IgD-negative memory B cell (primary cell): Measurements from ENCODE around the gene HACD3. TPM values are rescaled to one million over a fixed set of nuclear protein-coding genes. Genes with fewer than 3 reads are reported as not detected.
A peak's percentile ranks its signal among the peaks of the same experiment; 100 is the strongest.

Experiments
- H3K27ac Mint-ChIP-seq, 3 donors: one replicate each; pipeline ENCODE4 v1.8.0; 2020 to 2022; ENCODE audit warnings: mild to moderate bottlenecking in 3 of 3, mixed read lengths in 3 of 3, moderate library complexity in 1 of 3
- H3K27me3 Mint-ChIP-seq: one replicate; pipeline ENCODE4 v1.8.0; 2021; ENCODE audit warnings: mixed read lengths
- H3K36me3 Mint-ChIP-seq: one replicate; pipeline ENCODE4 v1.8.0; 2020; ENCODE audit warnings: mild to moderate bottlenecking, mixed read lengths
- H3K4me1 Mint-ChIP-seq, 3 donors: one replicate each; pipeline ENCODE4 v1.8.0; 2020 to 2022; ENCODE audit warnings: mixed read lengths in 3 of 3, mild to moderate bottlenecking in 1 of 3
- H3K4me3 Mint-ChIP-seq, 4 donors: one replicate each; pipeline ENCODE4 v1.8.0; 2020 to 2022; ENCODE audit warnings: mild to moderate bottlenecking in 4 of 4, mixed read lengths in 4 of 4, moderate library complexity in 3 of 4
- H3K9me3 Mint-ChIP-seq, 3 donors: one replicate each; pipeline ENCODE4 v1.8.0; 2020 to 2021; ENCODE audit warnings: mixed read lengths in 3 of 3, mild to moderate bottlenecking in 1 of 3
- polyA plus RNA-seq: library from polyadenylated mRNA; unstranded; fragments of 300-500 nt; fragmentation: Illumina TruSeq; gene quantifications from one replicate; pipeline ENCODE4 v1.2.3, GENCODE V29; 2021

The HACD3 gene, protein sequence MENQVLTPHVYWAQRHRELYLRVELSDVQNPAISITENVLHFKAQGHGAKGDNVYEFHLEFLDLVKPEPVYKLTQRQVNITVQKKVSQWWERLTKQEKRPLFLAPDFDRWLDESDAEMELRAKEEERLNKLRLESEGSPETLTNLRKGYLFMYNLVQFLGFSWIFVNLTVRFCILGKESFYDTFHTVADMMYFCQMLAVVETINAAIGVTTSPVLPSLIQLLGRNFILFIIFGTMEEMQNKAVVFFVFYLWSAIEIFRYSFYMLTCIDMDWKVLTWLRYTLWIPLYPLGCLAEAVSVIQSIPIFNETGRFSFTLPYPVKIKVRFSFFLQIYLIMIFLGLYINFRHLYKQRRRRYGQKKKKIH
- 25.7 TPM for polyA plus RNA-seq

DNA sequence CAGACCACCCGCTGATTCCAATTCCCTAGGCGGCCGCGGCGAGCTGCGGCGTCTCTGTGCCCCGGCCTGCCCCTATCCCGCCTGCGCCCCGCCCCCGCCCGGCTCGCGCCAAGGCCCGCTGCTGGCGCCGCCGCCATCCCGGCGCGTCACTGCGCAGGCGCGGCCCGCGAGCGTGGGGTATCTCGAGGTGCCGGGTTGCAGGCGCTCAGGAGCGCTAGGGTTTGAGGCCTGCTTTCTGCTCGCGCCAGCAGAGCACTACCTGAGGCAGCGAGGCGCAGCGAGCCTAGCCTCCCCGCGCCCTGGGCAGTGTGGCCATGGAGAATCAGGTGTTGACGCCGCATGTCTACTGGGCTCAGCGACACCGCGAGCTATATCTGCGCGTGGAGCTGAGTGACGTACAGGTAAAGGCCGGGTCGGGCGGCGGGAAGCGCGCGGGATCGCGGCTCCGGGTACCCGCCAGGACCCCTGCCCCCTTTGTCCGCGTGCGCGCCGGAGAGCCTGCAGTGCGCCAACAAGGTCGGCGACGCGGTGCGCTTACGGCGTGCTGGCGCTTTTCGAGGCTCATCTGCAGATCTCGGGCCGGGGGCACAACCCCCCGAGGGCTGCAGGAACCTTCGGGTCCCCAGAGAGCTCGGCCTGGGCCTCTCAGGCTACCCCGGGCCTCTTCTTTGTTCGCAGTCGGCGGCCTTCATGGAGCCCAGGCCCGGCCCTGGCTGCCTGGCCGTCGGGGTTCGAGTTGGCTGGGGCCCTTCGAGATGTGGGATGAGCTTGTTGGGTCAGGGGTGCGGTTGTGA is at the start of gene HACD3:
HACD3 (plus strand) TSS at position 146 of the 794 bp plus-strand sequence; CDS start at position 315, 169 bp downstream.
- Mint-ChIP-seq H3K36me3 (no peaks in the 10 kb centered on the region), H3K27me3 (no peaks in the 10 kb centered on the region), H3K27ac (peak within 1 kb of the TSS; percentile 19 to 92 (median 78)), H3K4me3 (peak within 1 kb of the TSS; percentile 85 to 94 (median 90)), H3K4me1 (peaks cover 15 to 26% (median 22%) of the 10 kb centered on the region in 3 donors), H3K9me3 (no peaks in the 10 kb centered on the region)

DNA sequence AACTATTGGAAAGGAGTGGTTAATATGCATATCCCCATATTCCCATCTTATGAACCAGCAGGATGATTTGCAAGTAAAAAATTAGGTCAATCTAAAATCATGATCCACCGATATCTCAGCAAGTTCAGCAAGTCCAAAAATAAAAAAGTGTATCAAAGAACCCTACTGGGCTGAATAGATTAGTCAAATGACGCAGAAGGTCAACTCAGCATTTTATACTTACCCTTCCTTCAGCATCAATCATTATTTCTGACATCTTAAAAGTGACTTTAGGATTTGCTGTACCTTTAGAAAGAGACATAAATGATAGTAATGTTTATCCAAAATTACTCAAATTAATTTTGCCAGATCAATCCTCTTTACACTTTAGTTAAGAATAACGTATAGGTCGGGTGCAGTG is 45.4 kb upstream of the HACD3 start:
- Mint-ChIP-seq H3K27ac (peak overlapping the region in 1 of 3 donors; percentile 53), H3K9me3 (no peaks in the 10 kb centered on the region), H3K36me3 (peaks cover 4% of the 10 kb centered on the region), H3K4me3 (no peak overlapping the region), H3K4me1 (peaks cover 0 to 1% (median 0%) of the 10 kb centered on the region in 3 donors), H3K27me3 (no peaks in the 10 kb centered on the region)

DNA sequence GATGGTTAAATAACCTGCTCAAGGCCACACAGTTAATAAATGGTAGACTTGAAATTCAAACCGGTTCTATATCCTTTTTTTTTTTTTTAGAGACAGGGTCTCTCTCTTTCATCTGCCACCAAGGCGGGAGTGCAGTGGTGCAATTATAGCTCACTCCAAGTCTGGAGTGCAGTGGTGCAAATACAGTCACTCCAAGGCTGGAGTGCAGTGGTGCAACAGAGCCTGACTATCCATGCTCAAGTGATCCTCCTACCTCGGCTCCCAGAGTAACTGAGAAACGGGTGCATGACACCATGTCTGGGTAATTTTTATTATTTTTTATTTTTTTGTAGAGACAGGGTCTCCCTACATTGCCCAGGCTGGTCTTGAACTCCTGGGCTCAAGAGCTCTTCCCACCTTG is 36.2 kb upstream of the HACD3 start:
- no peaks in the 10 kb centered on the region for H3K9me3 Mint-ChIP-seq
- peaks cover 2% of the 10 kb centered on the region for H3K36me3 Mint-ChIP-seq
- peak overlapping the region in 1 of 3 donors; percentile 37 for H3K27ac Mint-ChIP-seq
- H3K27me3 Mint-ChIP-seq = no peaks in the 10 kb centered on the region
- H3K4me3 Mint-ChIP-seq = no peak overlapping the region
- peaks cover 0 to 2% (median 1%) of the 10 kb centered on the region in 3 donors for H3K4me1 Mint-ChIP-seq

DNA sequence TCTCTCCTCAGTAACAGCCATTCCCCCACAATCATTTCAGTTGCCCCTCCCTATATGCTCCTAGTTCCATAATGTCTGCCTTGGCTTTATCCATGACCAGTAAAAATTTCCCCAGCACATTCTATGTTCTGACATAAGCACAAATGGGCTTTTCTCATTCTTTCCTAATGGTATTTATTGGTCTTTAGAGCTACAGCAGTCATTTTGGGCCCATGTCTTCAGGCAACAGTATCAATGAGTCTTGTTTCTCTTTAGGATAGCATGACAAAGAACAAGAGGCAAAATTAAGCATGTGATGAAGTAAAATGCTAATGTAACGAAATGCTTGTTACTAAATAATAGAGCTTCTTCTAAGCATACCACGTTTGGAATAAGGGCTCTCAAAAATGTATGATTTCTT is 20.9 kb upstream of the HACD3 start:
- Mint-ChIP-seq H3K4me1 (peaks cover 8 to 12% (median 11%) of the 10 kb centered on the region in 3 donors), H3K27me3 (no peaks in the 10 kb centered on the region), H3K36me3 (peaks cover 3% of the 10 kb centered on the region), H3K4me3 (peak overlapping the region in 1 of 4 donors; percentile 29), H3K27ac (no peak overlapping the region), H3K9me3 (no peaks in the 10 kb centered on the region)

DNA sequence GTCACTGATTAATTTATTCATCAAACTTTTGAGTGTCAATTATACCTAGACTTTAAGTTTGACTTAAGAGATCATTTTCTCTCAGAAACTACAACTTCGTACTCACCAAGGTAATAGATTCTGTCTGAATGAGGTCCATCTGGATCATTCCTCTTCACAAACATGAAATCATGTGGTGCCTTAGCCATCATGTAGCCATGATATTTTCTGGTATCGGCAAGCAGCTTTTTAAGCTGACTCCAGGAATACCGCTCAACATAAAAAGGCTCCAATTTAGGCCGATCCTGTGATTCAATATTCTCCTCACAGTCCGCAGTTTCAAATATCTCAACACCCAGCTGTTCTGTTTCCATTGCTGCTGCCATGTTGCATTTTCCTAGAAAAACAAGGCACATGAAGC is 18.1 kb upstream of the HACD3 start:
- Mint-ChIP-seq H3K36me3 (peaks cover 5% of the 10 kb centered on the region), H3K4me3 (peak overlapping the region in 1 of 4 donors; percentile 43), H3K9me3 (no peaks in the 10 kb centered on the region), H3K27me3 (no peaks in the 10 kb centered on the region), H3K4me1 (peaks cover 12 to 20% (median 14%) of the 10 kb centered on the region in 3 donors), H3K27ac (peak overlapping the region in 1 of 3 donors; percentile 62)

DNA sequence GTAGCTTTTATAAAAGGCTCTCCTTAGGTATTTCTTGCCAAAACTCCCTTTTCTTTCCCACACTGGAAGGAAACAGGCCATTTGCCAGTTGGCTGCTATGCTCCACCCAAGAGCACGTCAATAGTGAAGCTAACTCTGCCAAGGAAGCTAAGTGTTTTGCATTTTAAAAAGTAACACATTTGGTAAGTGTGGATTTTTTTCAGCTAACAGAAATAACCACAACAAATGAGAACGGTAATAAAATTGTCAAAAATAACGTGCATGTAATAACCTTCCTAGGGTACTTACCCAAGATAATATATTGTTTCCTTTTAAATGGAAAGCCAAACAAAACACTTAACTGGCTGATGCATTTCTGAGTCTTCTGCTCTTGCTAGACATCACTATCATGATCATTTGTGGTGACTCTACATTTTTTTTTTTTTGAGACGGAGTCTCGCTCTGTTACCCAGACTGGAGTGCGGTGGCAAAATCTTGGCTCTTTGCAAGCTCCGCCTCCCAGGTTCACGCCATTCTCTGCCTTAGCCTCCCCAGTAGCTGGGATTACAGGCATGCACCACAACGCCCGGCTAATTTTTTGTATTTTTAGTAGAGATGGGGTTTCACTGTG is 17.4 kb upstream of the HACD3 start:
- Mint-ChIP-seq H3K4me3 (peak overlapping the region in 2 of 4 donors; percentile 43 to 50), H3K4me1 (peaks cover 15 to 23% (median 19%) of the 10 kb centered on the region in 3 donors), H3K27ac (peak overlapping the region in 1 of 3 donors; percentile 62), H3K36me3 (peaks cover 5% of the 10 kb centered on the region), H3K9me3 (no peaks in the 10 kb centered on the region), H3K27me3 (no peaks in the 10 kb centered on the region)

DNA sequence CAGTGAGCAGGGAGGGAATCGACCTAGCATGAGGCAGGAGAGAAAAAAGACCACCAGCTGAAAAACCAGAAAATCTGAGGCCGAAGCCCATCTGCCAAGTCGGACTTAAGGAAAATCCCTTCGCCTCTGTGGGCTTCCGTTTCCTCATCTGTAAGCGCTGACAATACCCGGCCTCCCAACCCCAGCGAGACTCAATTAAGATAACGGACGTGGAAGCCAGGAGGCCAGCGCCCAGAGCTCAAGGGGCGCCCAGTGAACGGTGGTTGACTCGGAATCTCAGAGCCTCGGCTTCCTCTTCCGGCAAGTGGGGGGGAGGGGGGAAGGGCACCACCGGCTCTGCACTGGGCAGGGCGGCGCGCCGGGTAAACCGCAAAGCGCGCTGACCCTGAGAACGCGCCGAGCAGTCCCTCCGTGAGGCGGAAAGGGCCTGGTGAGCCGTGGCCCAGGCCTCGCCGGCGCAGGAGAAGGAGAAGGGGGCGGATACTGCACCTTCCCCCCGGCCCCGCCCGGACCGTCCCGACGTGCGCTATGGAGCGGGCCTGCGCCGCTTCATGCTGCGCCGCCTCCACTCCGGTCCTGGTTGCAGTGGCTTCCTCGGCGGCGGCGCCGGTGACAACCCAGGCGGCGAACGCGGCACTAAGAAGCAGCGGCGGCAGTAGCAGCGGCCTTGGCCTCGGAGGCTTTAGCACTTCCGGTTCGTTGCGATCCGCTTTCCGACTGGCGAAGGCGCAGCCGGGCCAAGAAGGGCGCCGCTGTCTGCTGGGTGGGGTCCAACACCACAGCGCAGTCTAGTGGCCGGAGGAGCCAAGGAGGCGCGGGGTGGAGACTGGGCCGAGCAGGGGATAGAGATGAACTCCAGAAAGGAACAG is 13.0 kb upstream of the HACD3 start, which contains the start of gene DPP8:
DPP8 (minus strand) TSS at position 693 of the 869 bp plus-strand sequence. CDS start 5,136 bp downstream, outside the sequence.
- Mint-ChIP-seq H3K9me3 (no peaks in the 10 kb centered on the region), H3K27me3 (no peaks in the 10 kb centered on the region), H3K4me3 (peak within 1 kb of the TSS; percentile 88 to 98 (median 94)), H3K27ac (peak within 1 kb of the TSS; percentile 92 to 97 (median 94)), H3K4me1 (peaks cover 9 to 21% (median 11%) of the 10 kb centered on the region in 3 donors), H3K36me3 (peaks cover 5% of the 10 kb centered on the region)

DNA sequence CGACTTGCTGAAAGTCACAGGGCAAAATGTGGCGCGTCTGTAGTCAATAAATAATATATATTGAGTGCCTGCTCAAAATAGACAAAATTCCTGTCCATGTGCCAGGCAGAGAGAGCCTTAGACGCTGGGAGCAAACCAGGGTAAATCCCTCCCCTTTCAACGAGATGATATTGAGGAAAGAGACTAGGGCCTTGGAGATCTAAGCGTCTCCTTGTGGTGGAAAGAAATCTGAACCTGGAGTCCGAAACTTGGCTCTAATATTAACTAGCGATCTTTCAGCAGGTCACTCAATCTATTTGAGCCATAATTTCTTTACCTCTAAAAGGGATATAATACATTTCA is 12.4 kb upstream of the HACD3 start:
- Mint-ChIP-seq H3K4me1 (peaks cover 9 to 19% (median 11%) of the 10 kb centered on the region in 3 donors), H3K4me3 (peak overlapping the region; percentile 88 to 98 (median 94)), H3K36me3 (peaks cover 4% of the 10 kb centered on the region), H3K27me3 (no peaks in the 10 kb centered on the region), H3K27ac (peak overlapping the region; percentile 92 to 97 (median 94)), H3K9me3 (no peaks in the 10 kb centered on the region)

DNA sequence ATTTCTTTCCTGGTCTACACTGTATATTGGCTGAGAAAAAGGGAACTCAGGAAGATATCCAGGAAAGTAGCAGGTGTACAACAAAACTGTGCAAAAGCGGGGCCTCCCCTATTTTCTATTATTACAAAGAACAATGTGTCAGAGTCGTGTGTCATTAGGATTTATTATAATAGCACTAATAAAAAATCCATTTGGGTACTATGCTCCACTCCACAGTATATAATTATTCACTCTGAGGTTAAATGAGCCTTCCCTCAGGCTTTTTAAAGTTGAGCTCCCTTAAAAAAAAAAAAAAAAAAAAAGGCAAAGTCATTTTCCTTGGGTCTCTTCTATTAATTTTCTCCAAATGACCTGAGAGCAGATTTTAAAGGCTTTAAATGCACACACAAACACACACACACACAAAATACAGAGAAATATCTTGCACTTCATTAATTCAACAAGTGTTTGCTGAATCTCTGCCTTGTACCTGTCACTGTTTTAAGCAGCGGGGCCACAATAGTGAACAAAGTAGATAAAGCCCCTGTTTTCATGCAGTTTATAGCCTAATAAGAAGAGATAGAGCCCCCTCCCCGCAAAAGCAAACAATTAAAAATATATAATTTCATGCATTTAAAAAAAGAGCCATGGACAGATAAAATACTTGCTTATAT is 11.5 kb upstream of the HACD3 start:
- H3K4me3 Mint-ChIP-seq = peak overlapping the region in 1 of 4 donors; percentile 71
- H3K36me3 Mint-ChIP-seq = peaks cover 2% of the 10 kb centered on the region
- H3K9me3 Mint-ChIP-seq = no peaks in the 10 kb centered on the region
- no peak overlapping the region for H3K27ac Mint-ChIP-seq
- peaks cover 7 to 16% (median 11%) of the 10 kb centered on the region in 3 donors for H3K4me1 Mint-ChIP-seq
- H3K27me3 Mint-ChIP-seq = no peaks in the 10 kb centered on the region

DNA sequence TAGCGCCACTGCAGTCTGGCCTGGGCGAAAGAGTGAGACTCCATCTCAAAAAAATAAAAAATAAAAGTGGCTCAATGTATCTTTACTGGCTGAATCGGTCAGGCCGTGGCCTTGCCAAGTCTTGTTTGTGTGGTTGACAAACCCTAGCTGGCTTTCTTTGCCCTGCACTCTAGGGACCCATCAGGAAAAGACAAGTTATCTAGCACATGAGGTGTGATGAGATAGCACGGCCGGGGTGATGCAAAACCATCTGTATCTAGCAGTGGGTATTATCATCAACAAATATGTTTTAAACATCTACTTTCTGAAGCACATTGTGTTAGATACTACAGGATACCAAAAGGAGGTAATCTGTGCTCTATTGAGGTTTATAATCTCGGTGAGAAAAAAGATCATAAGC is 8.9 kb upstream of the HACD3 start:
- H3K9me3 Mint-ChIP-seq = no peaks in the 10 kb centered on the region
- no peaks in the 10 kb centered on the region for H3K27me3 Mint-ChIP-seq
- peak overlapping the region in 1 of 4 donors; percentile 50 for H3K4me3 Mint-ChIP-seq
- H3K4me1 Mint-ChIP-seq = peaks cover 3 to 5% (median 5%) of the 10 kb centered on the region in 3 donors
- peak overlapping the region in 1 of 3 donors; percentile 31 for H3K27ac Mint-ChIP-seq
- peaks cover 2% of the 10 kb centered on the region for H3K36me3 Mint-ChIP-seq

DNA sequence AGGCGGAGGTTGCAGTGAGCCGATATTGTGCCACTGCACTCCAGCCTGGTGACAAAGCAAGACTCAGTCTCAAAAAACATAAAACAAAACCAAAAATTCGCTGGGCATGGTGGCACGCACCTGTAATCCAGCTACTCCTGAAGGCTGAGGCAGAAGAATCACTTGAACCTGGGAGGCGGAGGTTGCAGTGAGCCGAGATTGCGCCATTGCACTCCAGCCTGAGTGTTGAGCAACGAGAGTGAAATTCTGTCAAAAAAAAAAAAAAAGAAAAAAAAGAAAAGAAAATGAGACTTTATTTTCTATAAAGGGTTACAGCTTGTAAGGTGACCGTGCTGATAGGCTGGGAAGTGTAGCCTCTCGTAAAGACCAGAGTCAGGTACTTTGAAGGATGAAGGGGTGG is 6.0 kb upstream of the HACD3 start:
- Mint-ChIP-seq H3K4me1 (peaks cover 0 to 1% (median 0%) of the 10 kb centered on the region in 3 donors), H3K36me3 (no peaks in the 10 kb centered on the region), H3K9me3 (no peaks in the 10 kb centered on the region), H3K27ac (no peak overlapping the region), H3K4me3 (no peak overlapping the region), H3K27me3 (no peaks in the 10 kb centered on the region)

DNA sequence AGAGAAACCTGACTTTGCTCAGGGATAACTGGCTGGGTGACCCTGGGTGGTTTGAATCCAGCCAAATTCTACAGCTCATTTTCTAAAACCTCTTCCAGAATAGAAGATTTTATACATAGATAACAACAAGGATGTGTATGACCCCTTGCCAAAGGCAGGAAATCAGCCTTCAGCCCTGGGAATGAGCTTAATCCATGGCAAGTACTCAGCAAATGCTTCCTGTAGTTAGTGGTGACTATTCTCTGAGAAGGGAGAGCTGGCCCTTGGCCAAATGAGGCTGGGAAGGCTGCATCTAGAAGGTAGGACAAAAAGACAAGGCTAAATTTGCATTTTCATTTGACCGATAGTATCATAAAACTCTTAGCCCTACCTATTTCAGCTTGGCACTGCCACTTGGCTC is 4.6 kb upstream of the HACD3 start:
- Mint-ChIP-seq H3K27ac (peak overlapping the region in 1 of 3 donors; percentile 5), H3K36me3 (no peaks in the 10 kb centered on the region), H3K4me1 (peaks cover 4 to 6% (median 6%) of the 10 kb centered on the region in 3 donors), H3K4me3 (peak overlapping the region in 1 of 4 donors; percentile 33), H3K9me3 (no peaks in the 10 kb centered on the region), H3K27me3 (no peaks in the 10 kb centered on the region)

DNA sequence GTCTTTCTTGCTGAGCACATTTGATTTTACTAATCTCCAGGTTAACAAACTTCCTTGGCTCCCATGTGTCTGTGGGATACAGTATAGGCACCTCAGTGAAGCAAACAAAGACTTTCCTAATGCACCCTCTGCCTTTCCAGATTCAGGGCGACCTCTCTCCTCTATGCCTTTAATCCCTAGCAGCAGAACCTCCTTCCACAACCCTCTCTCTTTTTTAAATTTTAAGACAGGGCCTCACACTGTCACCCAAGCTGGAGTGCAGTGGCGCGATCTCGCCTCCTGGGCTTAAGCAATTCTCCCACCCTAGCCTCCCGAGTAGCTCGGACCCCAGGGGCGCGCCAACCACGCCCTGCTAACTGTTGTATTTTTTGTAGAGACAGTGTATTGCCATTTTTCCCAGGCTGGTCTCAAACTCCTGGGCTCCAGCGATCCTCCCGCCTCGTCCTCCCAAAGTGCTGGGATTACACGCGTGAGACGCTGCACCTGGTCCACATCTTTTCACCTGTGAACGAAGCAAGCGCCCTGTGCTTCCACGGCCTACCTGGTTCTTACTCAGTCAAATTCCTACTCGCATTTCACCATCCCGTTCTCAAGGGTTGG is 1.7 kb upstream of the HACD3 start:
- no peaks in the 10 kb centered on the region for H3K36me3 Mint-ChIP-seq
- peak overlapping the region in 1 of 3 donors; percentile 25 for H3K27ac Mint-ChIP-seq
- peak overlapping the region in 3 of 4 donors; percentile 85 to 94 (median 93) for H3K4me3 Mint-ChIP-seq

More for the DNA sequence above, 1.7 kb upstream of the HACD3 start:
- Mint-ChIP-seq H3K9me3 (no peaks in the 10 kb centered on the region), H3K27me3 (no peaks in the 10 kb centered on the region), H3K4me1 (peaks cover 12 to 19% (median 14%) of the 10 kb centered on the region in 3 donors)
